CD14-positive monocyte (primary cell): ENCODE measurements around the gene TGFB1I1. TPM values are rescaled to one million over a fixed set of nuclear protein-coding genes. Genes with fewer than 3 reads are reported as not detected.

ENCODE experiments used
- DNase-seq, 3 donors: peaks; one replicate each; pipeline ENCODE4 v3.0.0-alpha.2; 2011 to 2022
- H2AFZ ChIP-seq: 2 replicates; pipeline ENCODE4 v1.6.0; 2012; ENCODE audit warnings: mild to moderate bottlenecking, low read depth, low read length, inconsistent platforms; ENCODE audit not compliant: insufficient read depth, poor library complexity, severe bottlenecking
- H3K27ac ChIP-seq, 2 donors: 1 replicate in 1 of 2; 2 replicates in 1 of 2; pipeline ENCODE4 v1.5.1; 2012 to 2013; ENCODE audit warnings: low read length in 2 of 2, control low read depth in 1 of 2, inconsistent platforms in 1 of 2, low read depth in 1 of 2, mild to moderate bottlenecking in 1 of 2
- H3K27me3 ChIP-seq, 2 donors: one replicate each; pipeline versions ENCODE4 v1.6.0 to v1.6.1; 2011 to 2013; ENCODE audit warnings: low read length in 2 of 2; ENCODE audit not compliant: control insufficient read depth in 2 of 2, insufficient read depth in 2 of 2
- H3K36me3 ChIP-seq, 2 donors: replicated peaks in 1 of 2; 1 replicate in 1 of 2; 2 replicates in 1 of 2; pipeline versions ENCODE4 v1.5.1 to v1.6.1; 2012 to 2013; ENCODE audit warnings: low read length in 2 of 2, control low read depth in 1 of 2, inconsistent platforms in 1 of 2, mild to moderate bottlenecking in 1 of 2; ENCODE audit not compliant: insufficient read depth in 2 of 2, control insufficient read depth in 1 of 2
- H3K4me1 ChIP-seq, 2 donors: 1 replicate in 1 of 2; 2 replicates in 1 of 2; pipeline versions ENCODE4 v1.5.1 to v1.6.1; 2012 to 2013; ENCODE audit warnings: low read length in 2 of 2, control low read depth in 1 of 2, inconsistent platforms in 1 of 2, mild to moderate bottlenecking in 1 of 2, moderate library complexity in 1 of 2; ENCODE audit not compliant: insufficient read depth in 2 of 2, control insufficient read depth in 1 of 2
- H3K4me2 ChIP-seq: replicated peaks from 2 replicates; pipeline ENCODE3; 2012; ENCODE audit warnings: low read length, moderate library complexity, mild to moderate bottlenecking; ENCODE audit not compliant: poor library complexity, severe bottlenecking; ENCODE audit errors: extremely low read depth
- H3K4me3 ChIP-seq, 3 experiments: fragments of 200-600 bp in 1 of 3; sonication (generic) in 1 of 3; replicated peaks in 1 of 3; 1 replicate in 2 of 3; 2 replicates in 1 of 3; pipeline ENCODE4 v1.5.1; 2011 to 2013; ENCODE audit warnings: low read length in 3 of 3, mild to moderate bottlenecking in 3 of 3, control low read depth in 2 of 3, low read depth in 2 of 3, inconsistent platforms in 1 of 3, moderate library complexity in 1 of 3
- H3K79me2 ChIP-seq: 2 replicates; pipeline ENCODE4 v1.6.0; 2012; ENCODE audit warnings: mild to moderate bottlenecking, control low read depth, inconsistent platforms, low read length, moderate library complexity; ENCODE audit not compliant: insufficient read depth
- H3K9ac ChIP-seq: 2 replicates; pipeline ENCODE4 v1.6.0; 2017; ENCODE audit warnings: low read length, mild to moderate bottlenecking; ENCODE audit not compliant: insufficient read depth, poor library complexity, severe bottlenecking
- H3K9me3 ChIP-seq, 2 donors: replicated peaks in 1 of 2; 1 replicate in 1 of 2; 2 replicates in 1 of 2; pipeline versions ENCODE4 v1.5.1 to v1.6.1; 2012 to 2013; ENCODE audit warnings: low read length in 2 of 2, control low read depth in 1 of 2; ENCODE audit not compliant: control insufficient read depth in 1 of 2, insufficient read depth in 1 of 2
- H4K20me1 ChIP-seq: 2 replicates; pipeline ENCODE4 v1.6.0; 2012; ENCODE audit warnings: mild to moderate bottlenecking, low read length, control low read depth, moderate library complexity; ENCODE audit not compliant: insufficient read depth
- H3K27ac Mint-ChIP-seq, 7 donors: one replicate each; pipeline ENCODE4 v1.8.0; 2020; ENCODE audit warnings: mild to moderate bottlenecking in 7 of 7, mixed read lengths in 7 of 7, moderate library complexity in 6 of 7, inconsistent platforms in 2 of 7
- H3K27me3 Mint-ChIP-seq, 3 donors: one replicate each; pipeline ENCODE4 v1.8.0; 2021 to 2022; ENCODE audit warnings: low read depth in 3 of 3, mild to moderate bottlenecking in 3 of 3, mixed read lengths in 3 of 3, moderate library complexity in 3 of 3, inconsistent platforms in 1 of 3
- H3K36me3 Mint-ChIP-seq, 2 donors: one replicate each; pipeline ENCODE4 v1.8.0; 2020; ENCODE audit warnings: mixed read lengths in 2 of 2, inconsistent platforms in 1 of 2, mild to moderate bottlenecking in 1 of 2
- H3K4me1 Mint-ChIP-seq: one replicate; pipeline ENCODE4 v1.8.0; 2020; ENCODE audit warnings: mild to moderate bottlenecking, mixed read lengths
- H3K4me3 Mint-ChIP-seq, 2 donors: one replicate each; pipeline ENCODE4 v1.8.0; 2020; ENCODE audit warnings: mild to moderate bottlenecking in 2 of 2, mixed read lengths in 2 of 2, moderate library complexity in 1 of 2
- H3K9me3 Mint-ChIP-seq, 7 donors: one replicate each; pipeline ENCODE4 v1.8.0; 2020 to 2022; ENCODE audit warnings: mixed read lengths in 7 of 7, mild to moderate bottlenecking in 6 of 7, moderate library complexity in 6 of 7, inconsistent platforms in 2 of 7
- CTCF ChIP-seq: fragments of 200-600 bp; IDR thresholded peaks from one replicate; pipeline ENCODE4 v1.8.0; 2022; ENCODE audit warnings: antibody characterized with exemption, mild to moderate bottlenecking
- WGBS: methylation state at CpG from one replicate; pipeline ENCODE4 v1.1.5; 2013; ENCODE audit warnings: missing lambda C conversion rate; ENCODE audit not compliant: insufficient coverage; 5-methylcytosine and 5-hydroxymethylcytosine counted together
- intact Hi-C, 2 donors: fragments of 100-400 bp; cut with micrococcal nuclease; formaldehyde crosslinking; loops; one replicate each; pipeline versions ENCODE4 v1.15.0 to v1.15.1; 2023
- polyA plus RNA-seq, 3 donors: library from polyadenylated mRNA; depleted of rRNA in 1 of 3; unstranded in 2 of 3; stranded (reverse) in 1 of 3; fragments of 300-500 nt in 2 of 3; fragments of >200 nt in 1 of 3; fragmentation: Illumina TruSeq in 2 of 3; gene quantifications; 1 replicate in 2 of 3; 2 replicates in 1 of 3; pipeline ENCODE4 v1.2.3, GENCODE V29; 2012 to 2021

The TGFB1I1 gene
- polyA plus RNA-seq, 3 donors = 0.11 to 0.16 TPM; not detected in 1

- no peak for DNase-seq
- intact Hi-C loops = no loop called here
Measured at GRCh38 chr16:31465788-31466370, 6.1 kb upstream of the TGFB1I1 start.

DNA sequence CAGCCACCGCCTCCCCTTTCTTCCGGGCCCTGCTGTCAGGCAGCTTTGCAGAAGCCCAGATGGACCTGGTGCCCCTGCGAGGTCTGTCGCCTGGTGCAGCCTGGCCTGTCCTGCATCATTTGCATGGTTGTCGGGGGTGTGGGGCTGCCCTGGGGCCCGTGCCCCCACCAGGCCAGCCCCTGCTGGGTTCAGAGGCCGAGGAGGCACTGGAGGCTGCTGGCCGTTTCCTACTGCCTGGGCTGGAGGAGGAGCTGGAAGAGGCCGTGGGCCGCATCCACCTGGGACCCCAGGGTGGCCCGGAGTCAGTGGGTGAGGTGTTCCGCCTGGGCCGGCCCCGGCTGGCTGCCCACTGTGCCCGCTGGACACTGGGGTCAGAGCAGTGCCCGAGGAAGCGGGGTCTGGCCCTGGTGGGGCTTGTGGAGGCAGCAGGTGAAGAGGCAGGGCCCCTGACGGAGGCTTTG, 5.5 kb upstream of the TGFB1I1 start:
- intact Hi-C loops = no loop called here
- peaks cover 6 to 8% (median 8%) of the 10 kb centered on the region in 3 donors for H3K27me3 Mint-ChIP-seq
- no peak for TF ChIP-seq CTCF
- no peak for DNase-seq
- Histone ChIP-seq H3K9ac (no peak overlapping the region), H2AFZ (no peak overlapping the region), H3K4me2 (no peak overlapping the region), H3K4me1 (peaks cover 0 to under 1% of the 10 kb centered on the region in 2 donors), H4K20me1 (no peaks in the 10 kb centered on the region), H3K9me3 (no peaks in the 10 kb centered on the region), H3K27ac (no peak overlapping the region), H3K27me3 (peaks cover 0 to 4% of the 10 kb centered on the region in 2 donors), H3K36me3 (peaks cover 34 to 60% of the 10 kb centered on the region in 2 donors), H3K79me2 (no peaks in the 10 kb centered on the region), H3K4me3 (no peak overlapping the region)
- peaks cover 0 to 2% (median 0%) of the 10 kb centered on the region in 7 donors for H3K9me3 Mint-ChIP-seq
- H3K4me3 Mint-ChIP-seq = peak overlapping the region; percentile 47 to 80
- peaks cover 19% of the 10 kb centered on the region for H3K4me1 Mint-ChIP-seq
- H3K27ac Mint-ChIP-seq = peak overlapping the region in 1 of 7 donors; percentile 25
- WGBS = 84% methylated on average over 17 of the region's 18 CpGs
- H3K36me3 Mint-ChIP-seq = peaks cover 49 to 60% of the 10 kb centered on the region in 2 donors

More at GRCh38 chr16:31465788-31466370, 6.1 kb upstream of the TGFB1I1 start:
- H3K4me3 Mint-ChIP-seq = peak overlapping the region; percentile 47 to 80
- peaks cover 3 to 4% (median 4%) of the 10 kb centered on the region in 3 donors for H3K27me3 Mint-ChIP-seq
- Histone ChIP-seq H3K36me3 (peaks cover 34 to 60% of the 10 kb centered on the region in 2 donors), H3K79me2 (peaks cover 3% of the 10 kb centered on the region), H2AFZ (no peak overlapping the region), H3K27me3 (no peaks in the 10 kb centered on the region), H3K9ac (no peak overlapping the region), H3K4me3 (no peak overlapping the region), H3K4me2 (no peak overlapping the region), H4K20me1 (peaks cover 4% of the 10 kb centered on the region), H3K27ac (no peak overlapping the region), H3K9me3 (no peaks in the 10 kb centered on the region), H3K4me1 (peaks cover 0 to 3% of the 10 kb centered on the region in 2 donors)
- H3K4me1 Mint-ChIP-seq = peaks cover 21% of the 10 kb centered on the region
- H3K36me3 Mint-ChIP-seq = peaks cover 45 to 60% of the 10 kb centered on the region in 2 donors
- WGBS = 61% methylated on average over 20 of the region's 20 CpGs
- peak overlapping the region in 1 of 7 donors; percentile 25 for H3K27ac Mint-ChIP-seq
- H3K9me3 Mint-ChIP-seq = no peaks in the 10 kb centered on the region
- TF ChIP-seq CTCF = no peak
